Ammon's horn (tissue), 1 donor: ENCODE measurements around the gene UHRF2.
A peak's percentile ranks its signal among the peaks of the same experiment; 100 is the strongest.
"Not testable (repeated sequence)": the region's sequence is repeated elsewhere in the genome, so short reads cannot be mapped to it uniquely, and the experiment has no call there.

Experiments used
- DNase-seq: peaks from one replicate; pipeline ENCODE4 v3.0.0-alpha.2; 2016; ENCODE audit warnings: low spot score

Gene UHRF2

GRCh38 chr9:6489099-6489498 lies 76.1 kb downstream of the UHRF2 start:
- no peak for DNase-seq

GRCh38 chr9:6490863-6491262 lies 77.9 kb downstream of the UHRF2 start:
- no peak for DNase-seq

GRCh38 chr9:6495466-6495865 lies 82.5 kb downstream of the UHRF2 start:
- no peak for DNase-seq

- DNase-seq = peak; percentile 37
Observed at GRCh38 chr9:6498982-6499381, 86.0 kb downstream of the UHRF2 start.

- no peak for DNase-seq
Observed at GRCh38 chr9:6501526-6502210, 88.7 kb downstream of the UHRF2 start.

- DNase-seq = no peak
Observed at GRCh38 chr9:6502399-6502798, 89.4 kb downstream of the UHRF2 start.

- DNase-seq = no peak
Observed at GRCh38 chr9:6506571-6506970, 93.6 kb downstream of the UHRF2 start.

- no peak for DNase-seq
Observed at GRCh38 chr9:6512085-6512657, 99.2 kb downstream of the UHRF2 start.

GRCh38 chr9:6522263-6522662 lies 109.3 kb downstream of the UHRF2 start:
- no peak for DNase-seq

GRCh38 chr9:6525326-6526045 lies 112.5 kb downstream of the UHRF2 start:
- DNase-seq = no peak

- no peak for DNase-seq
Observed at GRCh38 chr9:6535594-6535993, 122.6 kb downstream of the UHRF2 start.

GRCh38 chr9:6538666-6539071 lies 125.7 kb downstream of the UHRF2 start:
- DNase-seq = no peak

- DNase-seq = not testable (repeated sequence)
Observed at GRCh38 chr9:6542617-6543016, 129.6 kb downstream of the UHRF2 start.

GRCh38 chr9:6543204-6543603 lies 130.2 kb downstream of the UHRF2 start:
- no peak for DNase-seq

- DNase-seq = no peak
Observed at GRCh38 chr9:6545017-6545691, 132.2 kb downstream of the UHRF2 start.

- DNase-seq = no peak
Observed at GRCh38 chr9:6549106-6549800, 136.3 kb downstream of the UHRF2 start.

- no peak for DNase-seq
Observed at GRCh38 chr9:6551136-6551535, 138.1 kb downstream of the UHRF2 start.

GRCh38 chr9:6552033-6552432 lies 139.0 kb downstream of the UHRF2 start:
- no peak for DNase-seq

- no peak for DNase-seq
Observed at GRCh38 chr9:6552498-6553121, 139.6 kb downstream of the UHRF2 start.

- DNase-seq = no peak
Observed at GRCh38 chr9:6553866-6554265, 140.9 kb downstream of the UHRF2 start.
